KMS-11 (cell line): Measurements from ENCODE around the gene CEL.

Source experiments
- H2AFZ ChIP-seq: fragments of 200-600 bp; sonication (generic); 2 replicates; pipeline ENCODE4 v1.6.1; 2016; ENCODE audit warnings: antibody characterized with exemption, mixed run types, low read depth
- H3K27ac ChIP-seq: fragments of 200-600 bp; sonication (generic); 2 replicates; pipeline ENCODE4 v1.6.1; 2016; ENCODE audit warnings: mild to moderate bottlenecking, mixed run types
- H3K27me3 ChIP-seq: fragments of 200-600 bp; sonication (generic); 2 replicates; pipeline ENCODE4 v1.6.1; 2017; ENCODE audit warnings: mild to moderate bottlenecking, low read depth, mixed run types, moderate library complexity; ENCODE audit not compliant: insufficient read depth
- H3K36me3 ChIP-seq: fragments of 200-600 bp; sonication (generic); 2 replicates; pipeline ENCODE4 v1.6.1; 2017; ENCODE audit warnings: mild to moderate bottlenecking, mixed run types; ENCODE audit not compliant: insufficient read depth
- H3K4me1 ChIP-seq: fragments of 200-600 bp; sonication (generic); 2 replicates; pipeline ENCODE4 v1.6.1; 2016; ENCODE audit warnings: mild to moderate bottlenecking, low read depth, mixed run types; ENCODE audit not compliant: poor library complexity, severe bottlenecking
- H3K4me2 ChIP-seq: fragments of 200-600 bp; sonication (generic); 2 replicates; pipeline ENCODE4 v1.7.0; 2016; ENCODE audit warnings: mild to moderate bottlenecking, mixed run types
- H3K4me3 ChIP-seq: fragments of 200-600 bp; sonication (generic); IDR thresholded peaks from 2 replicates; pipeline ENCODE4 v1.6.1; 2017; ENCODE audit warnings: low read depth, low read length, mixed read lengths; ENCODE audit not compliant: insufficient read depth
- H3K79me2 ChIP-seq: fragments of 200-600 bp; sonication (generic); 2 replicates; pipeline ENCODE4 v1.6.1; 2016; ENCODE audit warnings: low read depth, mixed run types; ENCODE audit not compliant: insufficient read depth
- H3K9ac ChIP-seq: fragments of 200-600 bp; sonication (generic); 2 replicates; pipeline ENCODE4 v1.6.1; 2016; ENCODE audit warnings: mild to moderate bottlenecking, mixed run types
- H4K20me1 ChIP-seq: fragments of 200-600 bp; sonication (generic); 2 replicates; pipeline ENCODE4 v1.6.1; 2016; ENCODE audit warnings: mild to moderate bottlenecking, mixed run types; ENCODE audit not compliant: insufficient read depth
- TF ChIP-seq, protein P1 (sequence below): fragments of 200-600 bp; sonication (generic); conservative IDR thresholded peaks from 2 replicates; pipeline ENCODE4 v1.6.1; 2017; ENCODE audit warnings: low read depth, mild to moderate bottlenecking, antibody characterized with exemption, low read length, moderate library complexity, mixed read lengths

Gene CEL

DNA sequence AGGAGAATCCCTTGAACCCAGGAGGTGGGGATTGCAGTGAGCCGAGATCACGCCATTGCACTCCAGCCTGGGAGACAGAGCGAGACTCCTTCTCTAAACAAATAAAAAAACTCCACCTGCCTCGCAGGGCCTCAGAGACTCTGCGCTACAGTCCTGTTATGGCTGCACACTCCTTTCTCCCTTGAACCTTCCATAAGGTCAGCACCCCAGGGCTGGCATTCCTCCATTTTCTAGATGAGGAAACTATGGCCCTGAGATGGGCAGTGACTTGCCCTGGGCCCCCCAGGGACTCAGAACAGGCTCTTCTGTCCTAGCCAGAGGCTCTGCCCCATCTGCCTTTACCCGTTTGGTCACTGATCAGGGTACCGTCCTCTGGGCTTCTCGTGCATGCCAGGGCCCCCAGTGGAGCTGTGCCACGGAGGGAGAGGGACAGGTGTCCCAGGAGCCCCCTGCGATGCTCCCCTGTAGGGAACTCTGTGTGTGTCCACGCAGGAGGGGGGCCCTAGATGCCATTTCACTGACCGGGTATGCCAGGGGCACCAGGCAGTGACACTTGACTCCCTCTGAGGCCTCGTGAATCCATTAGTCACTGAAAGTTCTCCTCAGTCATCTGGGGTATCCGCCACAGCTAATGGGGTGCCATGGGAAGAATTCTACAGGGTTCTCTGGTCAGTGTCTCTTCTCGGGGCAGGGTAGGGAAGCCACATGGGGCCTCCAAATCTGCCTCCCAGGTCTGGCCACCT is 43.1 kb downstream of the CEL start:
- Histone ChIP-seq H3K79me2 (no peaks in the 10 kb centered on the region), H3K36me3 (no peaks in the 10 kb centered on the region), H3K4me1 (no peaks in the 10 kb centered on the region), H3K27ac (no peak overlapping the region), H2AFZ (no peak overlapping the region), H3K4me2 (no peak overlapping the region), H3K4me3 (no peak overlapping the region), H3K27me3 (no peaks in the 10 kb centered on the region), H4K20me1 (no peaks in the 10 kb centered on the region), H3K9ac (no peak overlapping the region)
- TF ChIP-seq, protein P1, sequence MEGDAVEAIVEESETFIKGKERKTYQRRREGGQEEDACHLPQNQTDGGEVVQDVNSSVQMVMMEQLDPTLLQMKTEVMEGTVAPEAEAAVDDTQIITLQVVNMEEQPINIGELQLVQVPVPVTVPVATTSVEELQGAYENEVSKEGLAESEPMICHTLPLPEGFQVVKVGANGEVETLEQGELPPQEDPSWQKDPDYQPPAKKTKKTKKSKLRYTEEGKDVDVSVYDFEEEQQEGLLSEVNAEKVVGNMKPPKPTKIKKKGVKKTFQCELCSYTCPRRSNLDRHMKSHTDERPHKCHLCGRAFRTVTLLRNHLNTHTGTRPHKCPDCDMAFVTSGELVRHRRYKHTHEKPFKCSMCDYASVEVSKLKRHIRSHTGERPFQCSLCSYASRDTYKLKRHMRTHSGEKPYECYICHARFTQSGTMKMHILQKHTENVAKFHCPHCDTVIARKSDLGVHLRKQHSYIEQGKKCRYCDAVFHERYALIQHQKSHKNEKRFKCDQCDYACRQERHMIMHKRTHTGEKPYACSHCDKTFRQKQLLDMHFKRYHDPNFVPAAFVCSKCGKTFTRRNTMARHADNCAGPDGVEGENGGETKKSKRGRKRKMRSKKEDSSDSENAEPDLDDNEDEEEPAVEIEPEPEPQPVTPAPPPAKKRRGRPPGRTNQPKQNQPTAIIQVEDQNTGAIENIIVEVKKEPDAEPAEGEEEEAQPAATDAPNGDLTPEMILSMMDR, result no peak

DNA sequence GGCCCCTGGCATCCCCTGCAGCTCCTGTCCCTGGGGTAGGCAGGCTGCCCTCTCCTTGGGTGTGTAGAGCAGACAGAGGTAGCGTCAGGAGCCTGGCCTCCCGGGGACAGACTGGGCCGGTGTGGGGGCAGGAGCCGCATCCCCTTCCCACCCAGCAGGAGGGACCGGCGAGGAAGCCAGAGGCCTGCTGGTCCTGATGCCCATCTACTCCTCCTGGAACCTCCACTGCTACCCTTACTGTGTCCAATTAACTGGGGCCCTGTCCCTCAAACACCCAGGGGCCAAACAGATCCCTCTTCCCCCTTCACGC is 43.6 kb downstream of the CEL start:
- Histone ChIP-seq H3K27me3 (no peaks in the 10 kb centered on the region), H3K79me2 (no peaks in the 10 kb centered on the region), H3K4me2 (no peak overlapping the region), H4K20me1 (no peaks in the 10 kb centered on the region), H3K36me3 (no peaks in the 10 kb centered on the region), H3K27ac (no peak overlapping the region), H3K4me3 (no peak overlapping the region), H3K9ac (no peak overlapping the region), H2AFZ (no peak overlapping the region), H3K4me1 (no peaks in the 10 kb centered on the region)
- TF ChIP-seq, protein P1, result no peak

DNA sequence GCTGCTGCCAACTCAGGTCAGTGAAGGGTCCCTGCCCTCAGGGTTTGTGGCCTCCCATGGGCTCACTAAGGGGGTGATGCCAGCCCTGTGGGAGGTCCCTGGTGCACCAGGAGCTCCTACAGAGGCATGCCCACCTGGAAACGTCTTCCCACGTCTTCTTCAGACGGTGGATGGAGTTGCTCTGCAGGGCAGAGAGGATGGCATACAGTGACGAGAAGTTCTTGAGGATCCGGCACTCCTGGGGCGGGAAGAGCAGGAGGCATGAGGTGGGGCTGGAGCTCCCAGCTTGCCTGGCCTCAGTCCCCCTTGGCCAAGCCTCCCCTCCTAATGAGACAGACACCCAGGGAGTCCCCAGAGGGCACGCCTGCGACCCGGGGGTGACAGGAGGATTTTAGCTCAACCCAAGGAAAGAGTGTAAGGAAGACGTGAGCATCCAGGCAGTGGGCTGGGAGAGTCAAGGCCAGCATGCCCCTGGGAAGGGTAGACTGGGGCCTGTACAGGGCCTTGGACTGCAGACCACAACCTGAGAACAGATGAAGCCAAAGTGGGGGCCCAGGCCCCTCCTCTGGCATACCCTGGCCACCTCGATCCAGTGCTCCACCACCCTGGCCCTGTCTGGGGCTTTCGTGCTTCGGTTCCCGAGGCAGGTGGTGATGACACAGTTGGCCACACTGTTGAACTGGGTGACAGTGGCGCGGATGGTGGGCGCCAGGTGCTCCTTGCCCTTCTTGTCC is 44.9 kb downstream of the CEL start:
- TF ChIP-seq, protein P1, result no peak
- Histone ChIP-seq H3K4me1 (no peaks in the 10 kb centered on the region), H4K20me1 (no peaks in the 10 kb centered on the region), H3K4me3 (no peak overlapping the region), H3K9ac (no peak overlapping the region), H3K27me3 (no peaks in the 10 kb centered on the region), H3K36me3 (no peaks in the 10 kb centered on the region), H3K79me2 (no peaks in the 10 kb centered on the region), H3K27ac (no peak overlapping the region), H2AFZ (no peak overlapping the region), H3K4me2 (no peak overlapping the region)

DNA sequence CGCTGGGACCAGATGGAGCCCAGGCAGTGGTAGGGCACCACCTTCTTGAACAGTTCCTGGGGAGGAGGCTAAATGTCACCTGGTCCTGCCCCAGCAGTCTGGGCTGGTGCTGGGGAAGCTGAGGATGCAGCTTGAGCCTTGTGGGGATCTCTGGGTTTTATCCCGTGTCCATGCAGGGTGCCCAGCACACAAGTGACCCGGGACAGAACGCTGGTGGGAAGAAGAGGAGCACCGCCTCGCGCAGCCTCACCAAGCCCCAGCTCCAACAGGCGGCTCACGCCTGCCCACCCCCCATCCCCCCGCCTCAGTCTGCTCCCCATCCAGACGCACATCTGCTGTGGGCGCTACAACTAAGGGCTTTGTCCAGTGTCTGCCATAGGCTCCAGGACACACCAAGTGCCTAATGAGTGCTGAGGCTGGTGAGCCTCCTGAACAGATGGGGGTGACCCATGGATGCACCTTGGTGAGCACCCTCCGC is 45.5 kb downstream of the CEL start:
- no peak overlapping the region for H3K4me2 ChIP-seq
- H3K79me2 ChIP-seq, result no peaks in the 10 kb centered on the region
- H4K20me1 ChIP-seq, result no peaks in the 10 kb centered on the region
- H3K4me1 ChIP-seq, result no peaks in the 10 kb centered on the region
- no peak overlapping the region for H3K27ac ChIP-seq
- TF ChIP-seq, protein P1, result no peak
- no peaks in the 10 kb centered on the region for H3K36me3 ChIP-seq
- no peak overlapping the region for H2AFZ ChIP-seq
- no peak overlapping the region for H3K4me3 ChIP-seq
- H3K9ac ChIP-seq, result no peak overlapping the region
- no peaks in the 10 kb centered on the region for H3K27me3 ChIP-seq
